ENCODE results near the gene PIK3CD.
"Not testable (repeated sequence)": the region's sequence is repeated elsewhere in the genome, so short reads cannot be mapped to it uniquely, and the experiment has no call there.

- TF ChIP-seq POLR2A (IDR thresholded peaks at IDR 0.05; ENCODE audit: low read depth, low read length); FOS (IDR thresholded peaks at IDR 0.05; ENCODE audit: borderline replicate concordance, insufficient read depth, low read length); CTCF (IDR thresholded peaks at IDR 0.05; ENCODE audit: extremely low read depth in 1 of 2, insufficient read depth in 1 of 2, low read depth in 1 of 2, low read length in 2 of 2); EZH2 (IDR thresholded peaks at IDR 0.05; ENCODE audit: borderline replicate concordance, low read depth, low read length, severe bottlenecking); POLR2AphosphoS5 (IDR thresholded peaks at IDR 0.05; ENCODE audit: insufficient read depth, low read depth, low read length): not testable (repeated sequence)
These were observed 61.2 kb downstream of the PIK3CD start for GRCh38 chr1:9712767-9713166.
